ENCODE data around the gene PRSS56.

DNA sequence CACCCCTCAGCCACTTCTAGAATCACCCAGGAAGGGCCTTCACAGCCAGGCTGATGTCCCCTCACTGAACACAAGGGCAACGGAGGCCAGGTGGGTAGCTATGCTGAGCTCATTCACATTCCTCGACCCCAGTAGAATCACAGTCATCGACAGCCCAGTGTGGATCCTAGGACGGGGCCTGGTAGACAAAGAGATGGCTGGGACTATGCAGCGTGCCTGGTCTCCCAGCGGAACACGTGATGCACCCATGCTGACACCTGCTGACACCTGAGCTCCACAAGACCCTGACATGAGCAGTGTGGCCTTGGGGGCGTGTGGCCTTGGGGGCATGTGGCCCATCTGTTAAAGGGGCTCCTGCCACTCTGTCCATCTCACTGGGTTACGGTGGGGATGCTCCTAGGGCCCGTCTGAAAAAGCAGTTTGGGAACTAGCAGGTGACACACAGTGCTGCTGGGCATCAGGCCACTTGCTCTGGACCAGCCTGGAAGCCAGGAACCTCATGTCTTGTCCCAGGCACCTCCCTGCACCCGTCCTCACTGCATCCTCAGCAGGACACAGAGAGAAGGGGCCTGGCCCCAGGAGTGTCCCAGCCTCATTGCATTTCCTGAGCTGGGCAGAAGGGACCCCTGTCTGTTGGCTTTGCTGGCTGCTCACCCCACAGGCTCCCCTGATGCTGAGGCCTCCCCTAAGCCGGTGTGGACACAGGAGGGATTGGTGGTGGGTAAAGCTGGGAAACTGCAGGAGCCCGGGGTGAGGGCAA, 42.3 kb upstream of the PRSS56 start:
- TF ChIP-seq POLR2AphosphoS5 (IDR thresholded peaks at IDR 0.05; ENCODE audit: low read depth, low read length) (no peak), CTCF (IDR thresholded peaks at IDR 0.05) (no peak), SIN3A (IDR thresholded peaks at IDR 0.05; ENCODE audit: borderline replicate concordance, insufficient read depth, low read depth, low read length) (no peak)
- TF ChIP-seq, protein P1, sequence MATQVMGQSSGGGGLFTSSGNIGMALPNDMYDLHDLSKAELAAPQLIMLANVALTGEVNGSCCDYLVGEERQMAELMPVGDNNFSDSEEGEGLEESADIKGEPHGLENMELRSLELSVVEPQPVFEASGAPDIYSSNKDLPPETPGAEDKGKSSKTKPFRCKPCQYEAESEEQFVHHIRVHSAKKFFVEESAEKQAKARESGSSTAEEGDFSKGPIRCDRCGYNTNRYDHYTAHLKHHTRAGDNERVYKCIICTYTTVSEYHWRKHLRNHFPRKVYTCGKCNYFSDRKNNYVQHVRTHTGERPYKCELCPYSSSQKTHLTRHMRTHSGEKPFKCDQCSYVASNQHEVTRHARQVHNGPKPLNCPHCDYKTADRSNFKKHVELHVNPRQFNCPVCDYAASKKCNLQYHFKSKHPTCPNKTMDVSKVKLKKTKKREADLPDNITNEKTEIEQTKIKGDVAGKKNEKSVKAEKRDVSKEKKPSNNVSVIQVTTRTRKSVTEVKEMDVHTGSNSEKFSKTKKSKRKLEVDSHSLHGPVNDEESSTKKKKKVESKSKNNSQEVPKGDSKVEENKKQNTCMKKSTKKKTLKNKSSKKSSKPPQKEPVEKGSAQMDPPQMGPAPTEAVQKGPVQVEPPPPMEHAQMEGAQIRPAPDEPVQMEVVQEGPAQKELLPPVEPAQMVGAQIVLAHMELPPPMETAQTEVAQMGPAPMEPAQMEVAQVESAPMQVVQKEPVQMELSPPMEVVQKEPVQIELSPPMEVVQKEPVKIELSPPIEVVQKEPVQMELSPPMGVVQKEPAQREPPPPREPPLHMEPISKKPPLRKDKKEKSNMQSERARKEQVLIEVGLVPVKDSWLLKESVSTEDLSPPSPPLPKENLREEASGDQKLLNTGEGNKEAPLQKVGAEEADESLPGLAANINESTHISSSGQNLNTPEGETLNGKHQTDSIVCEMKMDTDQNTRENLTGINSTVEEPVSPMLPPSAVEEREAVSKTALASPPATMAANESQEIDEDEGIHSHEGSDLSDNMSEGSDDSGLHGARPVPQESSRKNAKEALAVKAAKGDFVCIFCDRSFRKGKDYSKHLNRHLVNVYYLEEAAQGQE (IDR thresholded peaks at IDR 0.05; ENCODE audit: insufficient read depth in 1 of 2, low read depth in 2 of 2, low read length in 1 of 2), result no peak
